Epidermal melanocyte (primary cell): Measurements from ENCODE around the gene SND1.

Source experiments
- DNase-seq: peaks from one replicate; pipeline ENCODE4 v3.0.0; 2011; ENCODE audit warnings: low spot score; ENCODE audit not compliant: insufficient read length

The SND1 gene

DNA sequence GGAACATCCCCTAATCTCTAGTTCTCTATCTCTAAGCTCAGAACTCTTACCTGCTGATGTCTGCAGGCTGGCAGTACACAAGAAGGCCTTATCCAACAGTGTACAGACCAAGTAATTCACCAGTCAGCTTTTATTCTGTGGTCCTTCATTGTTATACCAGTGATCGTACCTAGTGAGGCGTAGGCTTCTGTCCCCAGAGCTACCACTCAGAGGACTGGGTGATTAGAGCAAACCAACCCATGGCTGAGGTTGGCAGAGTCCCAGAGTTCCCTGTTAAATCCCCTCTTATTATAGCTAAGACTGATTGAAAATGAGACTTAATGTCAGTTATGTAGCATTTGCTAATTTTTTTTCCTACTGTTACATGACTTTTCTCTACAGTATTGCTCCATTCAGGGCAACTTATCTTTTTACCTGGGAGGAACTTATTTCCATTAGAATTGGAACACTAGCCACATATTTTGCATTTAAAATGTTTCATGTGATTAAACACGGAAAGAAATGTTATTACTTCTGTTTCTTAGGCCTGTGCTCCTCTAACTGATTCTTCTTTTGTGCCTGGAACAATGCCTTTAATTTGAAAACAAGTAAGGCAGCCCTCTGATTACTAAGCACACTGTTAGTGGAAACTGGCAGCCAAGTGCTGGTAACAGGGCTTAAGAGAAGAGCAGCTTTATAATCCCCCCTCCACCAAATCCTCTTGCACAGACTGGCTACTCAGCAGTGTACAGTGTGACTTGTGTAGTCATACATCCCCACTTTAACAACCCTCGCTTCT is 252.1 kb downstream of the SND1 start:
- no peak for DNase-seq

DNA sequence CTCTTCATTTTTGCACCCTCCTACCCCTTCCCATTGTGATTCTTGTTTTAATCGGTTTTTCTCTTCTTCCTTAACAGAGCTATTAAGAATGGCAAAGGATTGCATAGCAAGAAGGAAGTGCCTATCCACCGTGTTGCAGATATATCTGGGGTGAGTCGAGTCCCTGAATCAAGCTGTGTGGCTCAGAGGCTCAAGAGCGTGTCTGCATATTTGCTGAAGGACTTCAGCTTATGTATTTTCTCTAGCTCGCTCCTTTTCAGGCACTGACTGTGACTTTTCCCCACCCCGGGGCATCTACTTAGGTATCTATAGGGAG is 252.6 kb downstream of the SND1 start:
- no peak for DNase-seq

GRCh38 chr7:127905021-127905420 is 253.0 kb downstream of the SND1 start:
- no peak for DNase-seq

DNA sequence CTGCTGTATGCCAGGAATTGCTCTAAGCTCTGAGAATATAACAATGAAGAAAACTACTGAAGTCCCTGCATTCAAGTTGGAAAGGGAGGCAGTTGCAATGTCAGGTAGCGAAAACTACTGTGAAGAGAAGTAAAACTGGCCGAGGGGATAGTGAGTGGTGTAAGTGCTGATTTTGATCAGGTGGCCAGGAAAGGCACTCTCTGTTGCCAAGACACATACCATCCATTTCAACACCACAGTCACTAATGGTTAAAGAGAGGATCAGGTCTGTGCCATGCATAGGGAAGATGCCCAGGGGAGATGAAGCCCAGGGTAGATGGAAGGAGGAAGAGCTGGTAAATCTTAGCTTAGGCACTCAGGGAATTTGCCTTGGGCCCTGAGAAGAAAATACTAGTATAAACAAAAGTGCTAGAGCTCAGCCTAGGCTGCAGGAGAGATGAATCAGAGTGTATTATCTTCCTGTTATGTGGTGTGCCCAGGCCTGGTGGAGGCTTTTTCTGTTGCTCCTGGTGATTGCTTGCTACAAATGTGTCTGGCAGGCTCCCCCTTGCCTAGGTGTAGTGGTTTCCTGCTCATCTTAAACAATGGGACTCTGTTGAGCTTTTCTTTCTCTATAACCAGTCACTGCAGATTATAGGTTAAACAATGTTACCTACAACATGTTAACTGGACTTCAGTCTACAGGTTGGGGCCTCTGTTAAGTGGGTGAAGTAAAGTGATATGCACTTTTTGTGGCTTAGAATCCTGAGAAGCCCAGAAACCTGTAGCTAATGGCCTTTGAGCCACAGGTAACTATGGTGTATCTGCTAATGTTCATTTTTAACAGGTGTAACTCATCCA is 253.7 kb downstream of the SND1 start:
- DNase-seq: no peak

DNA sequence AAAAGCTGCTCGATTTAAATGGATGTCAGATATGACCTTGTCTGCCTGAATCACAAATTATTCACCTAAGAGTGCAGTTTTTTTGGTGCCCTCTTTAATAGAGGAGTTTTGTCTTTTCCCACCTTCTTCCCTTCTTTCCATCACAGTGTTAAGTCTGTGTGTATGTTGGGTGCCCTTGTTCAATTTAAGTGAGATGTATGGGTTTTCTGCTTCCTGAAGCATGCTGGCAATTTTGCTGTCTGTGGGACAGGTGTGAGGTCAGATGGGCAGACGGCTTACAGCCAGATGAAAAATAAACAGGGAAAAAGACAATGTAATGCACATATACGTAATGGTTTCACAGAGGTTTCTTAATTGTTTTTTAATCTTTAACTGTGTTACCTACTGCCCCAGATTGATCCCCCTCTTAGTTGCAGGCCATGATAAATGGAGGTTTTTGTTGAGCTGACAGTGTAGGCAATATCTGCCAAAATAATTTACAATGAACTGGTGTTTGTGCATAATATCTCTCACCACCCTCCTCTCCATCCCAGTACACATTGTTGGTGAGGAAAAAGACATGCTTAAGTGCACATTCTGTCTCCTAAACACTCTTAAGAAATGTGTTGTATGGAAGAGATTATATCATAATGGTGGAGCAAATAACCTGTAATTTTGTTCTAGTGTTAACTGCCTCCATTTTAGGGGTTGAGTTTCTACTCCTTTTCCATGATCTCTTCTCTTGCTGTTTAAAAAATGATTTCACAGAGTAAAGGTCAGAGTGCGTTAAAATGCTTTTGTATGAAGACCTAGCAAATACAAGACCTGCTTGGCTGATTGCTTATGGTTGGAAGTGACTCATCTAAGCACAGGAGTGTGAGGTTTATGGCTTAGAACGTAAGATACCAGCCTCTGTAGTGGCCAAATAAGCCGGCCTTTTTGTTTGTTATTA is 255.4 kb downstream of the SND1 start:
- no peak for DNase-seq

- DNase-seq: no peak
Measured at GRCh38 chr7:127908430-127909258, 256.6 kb downstream of the SND1 start.

DNA sequence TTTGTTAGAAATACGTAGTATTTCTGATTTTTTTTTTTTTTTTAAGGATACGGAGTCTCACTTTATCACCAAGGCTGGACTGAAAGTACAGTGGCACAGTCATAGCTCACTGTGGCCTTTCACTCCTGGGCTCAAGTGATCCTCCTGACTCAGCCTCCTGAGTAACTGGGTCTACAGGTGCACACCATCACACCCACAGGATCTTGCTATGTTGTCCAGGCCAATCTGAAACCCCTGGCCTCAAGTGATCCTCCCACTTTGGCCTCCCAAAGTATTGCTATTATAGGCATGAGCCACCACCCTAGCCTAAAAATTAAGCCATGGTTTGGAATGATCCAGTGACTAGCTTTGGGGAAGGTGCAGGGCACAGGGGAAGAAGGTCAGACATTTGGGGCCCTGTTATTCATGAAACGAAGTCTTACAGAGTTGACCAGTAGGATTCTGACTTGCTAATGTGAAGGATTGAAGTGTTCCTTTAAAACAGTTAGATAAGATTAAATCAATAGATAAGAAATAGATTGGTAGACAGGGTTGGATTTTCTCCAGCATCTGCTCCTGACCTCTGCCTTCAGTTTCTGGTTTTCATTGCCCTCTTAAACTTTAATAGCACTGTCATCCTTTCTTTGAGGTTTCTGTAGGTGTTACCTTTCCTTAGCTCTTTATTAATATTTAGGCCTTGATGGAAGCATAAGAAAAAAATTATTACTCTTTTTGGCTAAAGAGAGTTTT is 257.6 kb downstream of the SND1 start:
- no peak for DNase-seq

DNA sequence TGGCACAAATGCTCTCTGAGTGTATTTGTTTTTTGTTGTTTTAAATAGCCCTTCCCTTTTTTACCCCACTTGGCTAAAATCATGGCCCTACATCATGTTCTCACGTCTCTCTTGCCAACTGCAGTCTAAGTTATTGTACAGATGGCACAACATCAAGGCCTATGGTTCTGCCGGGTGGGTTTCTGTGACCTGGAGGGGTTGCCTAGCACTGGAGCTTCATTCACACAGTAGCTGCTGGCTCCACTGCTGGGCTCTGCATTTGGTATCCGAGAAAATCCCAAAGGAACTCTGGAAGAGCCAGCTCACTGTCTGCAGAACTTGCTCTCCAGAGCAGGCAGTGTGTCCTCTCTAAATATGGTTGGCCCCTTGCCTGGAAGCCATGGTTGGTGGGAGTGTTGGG is 258.7 kb downstream of the SND1 start:
- no peak for DNase-seq

- no peak for DNase-seq
Measured at GRCh38 chr7:127911968-127912511, 260.0 kb downstream of the SND1 start.

GRCh38 chr7:127912901-127913300 is 260.9 kb downstream of the SND1 start:
- no peak for DNase-seq

DNA sequence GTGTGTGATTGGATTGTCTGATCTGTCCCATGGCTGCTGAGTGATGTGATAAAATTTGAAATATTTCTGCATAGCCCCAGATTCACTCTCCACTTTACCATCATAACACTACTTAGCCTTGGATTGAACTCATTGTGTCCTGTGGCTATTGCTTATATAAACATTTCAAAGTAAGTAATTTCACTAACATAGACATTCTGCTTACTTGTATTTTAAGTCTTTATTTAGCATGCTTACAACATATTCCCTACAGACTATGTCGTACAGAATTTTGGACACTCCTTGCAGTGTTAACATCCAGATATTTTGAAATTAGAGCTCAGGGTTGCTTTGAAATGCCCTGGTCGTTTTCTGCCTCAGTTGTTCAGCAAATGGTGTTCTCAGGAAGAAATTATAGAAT is 261.7 kb downstream of the SND1 start:
- DNase-seq: no peak

GRCh38 chr7:127914693-127915092 is 262.7 kb downstream of the SND1 start:
- no peak for DNase-seq

GRCh38 chr7:127916735-127917134 is 264.7 kb downstream of the SND1 start:
- no peak for DNase-seq

- no peak for DNase-seq
Measured at GRCh38 chr7:127918130-127918529, 266.1 kb downstream of the SND1 start.

DNA sequence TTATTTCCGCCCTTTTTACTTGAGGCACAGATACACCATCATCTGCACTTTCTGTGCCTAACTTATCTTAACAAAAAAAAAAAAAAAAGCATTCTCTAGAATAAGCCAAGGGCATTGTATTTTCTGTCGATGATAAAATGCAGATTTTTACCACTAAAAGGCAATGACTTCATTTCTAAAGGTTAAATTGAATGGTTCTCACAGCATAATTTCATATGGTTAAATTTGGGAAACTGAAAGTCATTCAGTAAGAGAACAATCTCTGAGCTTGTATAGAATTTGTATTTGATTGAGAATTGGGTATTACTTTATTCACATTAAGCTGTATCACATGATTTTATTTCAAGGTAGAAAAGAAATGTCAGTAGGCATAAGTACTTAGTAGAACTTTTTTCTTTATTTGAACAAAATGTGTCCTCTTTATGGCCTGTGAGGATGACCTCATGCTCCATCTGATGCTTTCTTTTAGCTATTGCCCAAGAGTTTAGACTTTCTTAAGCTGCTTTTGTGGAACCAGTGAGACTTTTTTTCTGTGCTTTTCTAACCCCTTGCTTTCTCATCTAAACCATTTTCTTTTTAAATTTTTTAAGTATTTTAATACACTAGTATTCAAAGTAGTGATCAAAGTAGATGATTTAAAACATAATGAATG is 268.9 kb downstream of the SND1 start:
- DNase-seq: no peak

DNA sequence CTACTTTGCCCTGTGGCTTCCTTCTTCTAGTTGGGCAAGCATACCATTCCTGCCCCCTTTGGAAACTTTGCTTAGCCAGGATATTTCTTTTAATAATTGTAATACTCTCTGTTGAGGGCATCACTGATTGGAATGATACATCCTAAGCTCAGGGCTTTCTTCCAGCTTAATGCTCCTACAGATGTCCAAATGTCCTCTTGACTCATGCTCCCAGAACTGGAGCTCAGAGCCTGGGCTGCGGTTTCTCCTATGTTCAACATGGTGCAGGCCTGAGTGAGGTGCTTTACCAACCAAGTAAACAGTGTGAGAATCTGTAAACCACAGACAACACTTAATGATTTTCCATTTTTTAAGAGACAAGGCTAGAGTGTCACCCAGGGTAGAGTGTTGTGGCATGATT is 270.7 kb downstream of the SND1 start:
- DNase-seq: no peak

DNA sequence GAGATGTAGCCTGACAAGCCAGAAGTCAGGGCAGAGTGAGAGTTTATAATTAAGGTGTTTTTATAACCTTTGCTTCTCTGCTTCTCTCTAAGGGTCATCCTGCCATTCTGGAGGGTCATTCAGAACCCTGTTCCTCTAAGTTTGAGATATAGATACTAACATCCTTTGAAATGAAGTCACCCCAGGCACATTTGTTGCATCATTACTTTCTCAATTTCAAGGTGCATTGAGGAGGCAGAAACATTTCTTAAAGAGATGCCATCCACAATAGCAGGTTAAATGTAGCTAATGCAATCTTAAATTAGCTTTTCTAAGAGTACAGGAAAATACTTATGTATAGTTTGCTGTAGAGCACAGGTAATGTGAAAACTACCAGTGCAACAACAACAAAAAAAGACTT is 272.9 kb downstream of the SND1 start:
- DNase-seq: no peak

DNA sequence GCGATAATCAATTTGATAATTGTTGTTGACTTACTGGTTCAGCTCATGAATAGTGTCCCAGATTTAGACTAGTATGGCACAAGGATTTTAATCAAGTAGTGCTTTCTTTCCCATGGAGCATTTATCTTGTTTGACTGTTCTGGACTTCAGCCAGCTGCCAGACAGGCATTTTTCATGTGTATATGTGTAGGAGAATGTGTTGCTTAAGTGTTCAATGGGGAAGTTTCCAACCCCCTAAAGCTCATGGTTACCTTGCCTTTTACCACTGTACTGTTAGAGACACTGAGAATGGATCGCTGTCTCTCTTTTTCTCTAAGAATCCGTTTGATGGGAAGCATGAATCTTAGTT is 275.3 kb downstream of the SND1 start:
- DNase-seq: no peak

DNA sequence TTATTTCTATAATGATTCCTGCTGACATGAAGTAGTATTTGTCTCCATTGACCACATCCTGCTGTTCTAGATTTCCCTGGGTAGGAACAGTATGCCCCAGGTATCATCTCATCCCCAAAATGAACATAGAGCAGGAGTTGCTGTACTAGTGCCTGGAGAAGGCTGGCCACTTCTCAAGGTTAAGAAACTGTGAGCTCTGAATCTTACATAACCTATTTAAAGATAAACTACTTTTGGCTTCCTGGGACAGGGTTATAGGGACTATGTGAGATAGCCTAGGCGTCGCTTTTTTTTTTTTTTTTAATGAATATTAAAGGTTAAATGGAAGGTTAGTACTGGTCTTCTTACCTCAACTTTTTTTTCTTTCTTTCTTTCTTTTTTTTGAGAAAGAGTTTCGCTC is 276.2 kb downstream of the SND1 start:
- DNase-seq: no peak

DNA sequence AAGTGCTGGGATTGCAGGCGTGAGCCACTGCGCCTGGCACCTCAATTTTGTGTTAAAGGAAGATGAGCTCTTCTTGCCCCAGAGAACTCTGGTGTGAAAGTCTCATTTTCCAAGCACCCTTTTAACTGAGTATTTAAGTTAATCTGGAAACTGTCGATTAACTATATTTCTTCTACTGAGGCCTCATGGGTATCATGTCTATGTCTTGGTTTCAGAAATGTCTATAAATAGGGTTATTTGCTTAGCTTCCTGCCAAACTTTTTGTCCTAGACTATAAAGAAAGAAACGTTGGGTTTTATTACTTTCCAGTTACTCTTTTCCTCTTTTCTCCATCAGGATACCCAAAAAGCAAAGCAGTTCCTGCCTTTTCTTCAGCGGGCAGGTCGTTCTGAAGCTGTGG is 276.9 kb downstream of the SND1 start:
- DNase-seq: no peak
